GM12878 (cell line): ENCODE results near the gene RALGAPB. TPM values are rescaled to one million over a fixed set of nuclear protein-coding genes. Genes with fewer than 3 reads are reported as not detected.

Experiments
- ATAC-seq: fragments of 200-7000 bp; cut with Tn5 transposase; 3 replicates; pipeline ENCODE4 v1.9.1; 2020; ENCODE audit warnings: mild to moderate bottlenecking, moderate library complexity
- BruUV-seq: library from RNA; stranded (reverse); fragments of 400-500 nt; replicated peaks from 2 replicates; lab custom pipeline; 2021; lab: Mats Ljungman, UMichigan
- CTCF ChIA-PET: fragments of 300-600 bp; sonication (Branson Sonifier 250); formaldehyde crosslinking; extraction: SDS; loops from one replicate; lab custom pipeline; 2021; ENCODE audit warnings: inconsistent platforms; lab: Yijun Ruan, JAX
- POLR2A ChIA-PET: fragments of 350-600 bp; formaldehyde crosslinking; extraction: SDS; loops from one replicate; lab custom pipeline; 2021; ENCODE audit warnings: inconsistent platforms; lab: Charles Lee
- RAD21 ChIA-PET: fragments of 300-600 bp; sonication (Branson Sonifier 250); formaldehyde crosslinking; loops from one replicate; lab custom pipeline; 2023; ENCODE audit warnings: antibody characterized with exemption; ENCODE audit not compliant: unreplicated experiment; lab: Charles Lee
- SMC1A ChIA-PET: fragments of 300-600 bp; sonication (Branson Sonifier 250); formaldehyde crosslinking; loops from one replicate; lab custom pipeline; 2023; ENCODE audit not compliant: unreplicated experiment, uncharacterized antibody; lab: Charles Lee
- DNase-seq: peaks from one replicate; pipeline ENCODE4 v3.0.0-alpha.2; 2011; ENCODE audit warnings: low read depth, low spot score
- FAIRE-seq: peaks from 3 replicates; lab custom pipeline; 2011; peaks lifted over from hg19 to GRCh38; lab: Jason Lieb, UNC
- H2AFZ ChIP-seq: 2 replicates; pipeline ENCODE4 v1.6.0; 2011; ENCODE audit warnings: low read depth, low read length, control low read depth; ENCODE audit not compliant: control insufficient read depth
- H3K27ac ChIP-seq: 2 replicates; pipeline ENCODE4 v1.5.1; 2011; ENCODE audit warnings: control low read depth; ENCODE audit not compliant: control insufficient read depth, insufficient read depth
- H3K27me3 ChIP-seq, 2 experiments: replicated peaks in 1 of 2; 2 replicates each; pipeline versions ENCODE4 v1.6.0 to v1.6.1; 2011; ENCODE audit warnings: low read length in 1 of 2; ENCODE audit not compliant: control insufficient read depth in 2 of 2, insufficient read depth in 2 of 2
- H3K36me3 ChIP-seq, 2 experiments: 2 replicates each; pipeline ENCODE4 v1.5.1; 2011; ENCODE audit warnings: low read length in 1 of 2; ENCODE audit not compliant: control insufficient read depth in 2 of 2, insufficient read depth in 2 of 2
- H3K4me1 ChIP-seq: 2 replicates; pipeline ENCODE4 v1.6.1; 2011; ENCODE audit warnings: mild to moderate bottlenecking, low read length, moderate library complexity, mixed read lengths; ENCODE audit not compliant: control insufficient read depth, insufficient read depth
- H3K4me2 ChIP-seq: 2 replicates; pipeline ENCODE4 v1.6.0; 2011; ENCODE audit warnings: control low read depth; ENCODE audit not compliant: control insufficient read depth, insufficient read depth
- H3K4me3 ChIP-seq: fragments of 200-600 bp; sonication (generic); 2 replicates; pipeline ENCODE4 v1.5.1; 2016
- H3K79me2 ChIP-seq: 2 replicates; pipeline ENCODE4 v1.6.0; 2011; ENCODE audit warnings: low read length; ENCODE audit not compliant: control insufficient read depth, insufficient read depth
- H3K9ac ChIP-seq: 2 replicates; pipeline ENCODE4 v1.8.0; 2011; ENCODE audit warnings: low read length, control low read depth, mixed read lengths; ENCODE audit not compliant: control insufficient read depth, insufficient read depth
- H3K9me3 ChIP-seq: replicated peaks from 3 replicates; pipeline ENCODE4 v1.5.1; 2011; ENCODE audit warnings: mild to moderate bottlenecking, low read length; ENCODE audit not compliant: control insufficient read depth, insufficient read depth
- H4K20me1 ChIP-seq: 2 replicates; pipeline ENCODE4 v1.6.0; 2011; ENCODE audit not compliant: control insufficient read depth, insufficient read depth
- ATF7 ChIP-seq: fragments of 450-650 bp; IDR thresholded peaks from 2 replicates; pipeline ENCODE4 v1.6.1; 2016; ENCODE audit warnings: low read depth, mild to moderate bottlenecking
- BCL11A ChIP-seq: IDR thresholded peaks from 2 replicates; pipeline ENCODE4 v1.6.1; 2011; ENCODE audit warnings: low read depth, low read length
- CBFB ChIP-seq: IDR thresholded peaks from 2 replicates; pipeline ENCODE4 v1.6.1; 2016; ENCODE audit warnings: antibody characterized with exemption, low read depth
- CBX5 ChIP-seq: sonication (generic); IDR thresholded peaks from 2 replicates; pipeline ENCODE4 v1.6.1; 2016; ENCODE audit warnings: low read depth, moderate library complexity, mild to moderate bottlenecking, inconsistent platforms
- CREM ChIP-seq: IDR thresholded peaks from 2 replicates; pipeline ENCODE4 v1.6.1; 2014; ENCODE audit warnings: antibody characterized with exemption, low read depth
- HCFC1 ChIP-seq: fragments of 150-350 bp; IDR thresholded peaks from 2 replicates; pipeline ENCODE4 v1.6.1; 2014; ENCODE audit warnings: low read length
- HDAC6 ChIP-seq: fragments of 200-600 bp; sonication (generic); IDR thresholded peaks from one replicate; pipeline ENCODE4 v1.8.0; 2017; ENCODE audit warnings: antibody characterized with exemption; ENCODE audit not compliant: unreplicated experiment
- JUND ChIP-seq: IDR thresholded peaks from 2 replicates; pipeline ENCODE4 v1.6.1; 2012; ENCODE audit warnings: low read depth, mild to moderate bottlenecking, low read length, improper control_type of control experiment, moderate library complexity
- KDM1A ChIP-seq: fragments of 200-600 bp; sonication (generic); IDR thresholded peaks from 2 replicates; pipeline ENCODE4 v1.6.1; 2016; ENCODE audit warnings: borderline replicate concordance
- MTA2 ChIP-seq: fragments of 450-650 bp; IDR thresholded peaks from 2 replicates; pipeline ENCODE4 v1.6.1; 2016; ENCODE audit warnings: low read depth, mild to moderate bottlenecking, moderate library complexity
- PAX5 ChIP-seq: IDR thresholded peaks from 2 replicates; pipeline ENCODE4 v1.6.1; 2011; ENCODE audit warnings: low read depth, low read length, borderline replicate concordance
- RAD51 ChIP-seq: fragments of 450-650 bp; IDR thresholded peaks from 2 replicates; pipeline ENCODE4 v1.6.1; 2016; ENCODE audit warnings: moderate library complexity, mild to moderate bottlenecking, inconsistent platforms
- SRF ChIP-seq, 2 experiments: IDR thresholded peaks; 2 replicates each; pipeline ENCODE4 v1.6.1; 2011; ENCODE audit warnings: low read depth in 2 of 2, low read length in 2 of 2, mild to moderate bottlenecking in 1 of 2, moderate library complexity in 1 of 2
- ZBED1 ChIP-seq: IDR thresholded peaks from 2 replicates; pipeline ENCODE4 v1.6.1; 2016; ENCODE audit warnings: borderline replicate concordance
- ZNF24 ChIP-seq: fragments of 450-650 bp; IDR thresholded peaks from 2 replicates; pipeline ENCODE4 v1.6.1; 2017; ENCODE audit warnings: antibody characterized with exemption, mild to moderate bottlenecking
- ZNF592 ChIP-seq: fragments of 450-650 bp; IDR thresholded peaks from 2 replicates; pipeline ENCODE4 v1.6.1; 2017; ENCODE audit warnings: mild to moderate bottlenecking, moderate library complexity
- WGBS: methylation state at CpG from one replicate; pipeline ENCODE4 v1.1.6; 2016; ENCODE audit warnings: low lambda C conversion rate; ENCODE audit not compliant: insufficient replicate concordance, insufficient coverage; ENCODE audit errors: missing lambda C conversion rate; 5-methylcytosine and 5-hydroxymethylcytosine counted together
- in situ Hi-C: fragments of 300-500 bp; cut with MboI; formaldehyde crosslinking; loops from 9 replicates; pipeline ENCODE4 v1.14.3; 2018; ENCODE audit warnings: mixed read lengths
- intact Hi-C: fragments of 100-400 bp; cut with micrococcal nuclease; formaldehyde crosslinking; loops from one replicate; pipeline ENCODE4 v1.14.2; 2022; ENCODE audit not compliant: unreplicated experiment
- polyA plus RNA-seq, 11 experiments: library from polyadenylated mRNA; depleted of rRNA in 4 of 11; unstranded in 6 of 11; stranded (reverse) in 5 of 11; fragments of >200 nt; fragmentation: Nextera tagmentation in 4 of 11; fragmentation: Illumina TruSeq in 1 of 11; extraction: Ambion mirVana in 4 of 11; extraction: Trizol in 1 of 11; gene quantifications; 1 replicate in 1 of 11; 2 replicates in 10 of 11; pipeline versions ENCODE4 v1.2.1 to v1.2.3, GENCODE V29; 2011 to 2016; ENCODE audit warnings: inconsistent platforms in 2 of 11, missing spikeins in 2 of 11, low read depth in 1 of 11
- total RNA-seq, 4 experiments: library from RNA; depleted of rRNA in 3 of 4; stranded (reverse); fragments of >200 nt in 3 of 4; fragmentation: Illumina TruSeq in 1 of 4; extraction: Trizol in 1 of 4; gene quantifications; 2 replicates each; pipeline versions ENCODE4 v1.2.1 to v1.2.3, GENCODE V29; 2013 to 2021

Gene RALGAPB
- total and polyA plus RNA-seq, 10 of the 15 experiments (the other 5 are each of a cell fraction or from before 2014, with no cell fraction given): 3.7 to 23.2 (median 15.5) TPM

DNA sequence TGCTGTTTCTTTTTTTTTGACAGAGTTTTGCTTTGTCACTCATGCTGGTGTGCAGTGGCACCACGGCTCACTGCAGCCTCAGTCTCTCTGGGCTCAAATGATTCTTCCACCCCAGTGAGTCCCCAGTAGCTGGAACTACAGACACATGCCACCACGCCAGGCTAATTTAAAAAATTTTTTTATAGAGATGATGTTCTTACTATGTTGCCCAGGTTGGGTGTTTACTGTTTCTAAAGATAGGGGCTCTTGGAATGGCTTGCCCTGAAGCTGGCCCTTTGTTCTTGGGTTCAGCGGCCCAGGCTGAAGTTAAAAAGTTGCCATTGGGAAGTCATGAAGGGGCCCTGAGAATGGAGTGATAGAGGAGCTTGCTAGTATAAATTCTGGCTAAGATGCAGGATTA is 16.5 kb downstream of the RALGAPB start:
- H3K36me3 ChIP-seq: peaks cover 5 to 18% of the 10 kb centered on the region in 2 experiments; a peak in 3 of 4 replicates
- DNase-seq (no peak), ATAC-seq (no peak)
- CTCF ChIA-PET: interaction anchor here (0.8 to 2.0 kb wide), 2 partner anchors 14 to 16 kb away, joined by 3 to 7 read pairs; partner anchors contain the start of gene RALGAPB
- RAD21 ChIA-PET: no interaction called here
- H4K20me1 ChIP-seq: no peaks in the 10 kb centered on the region
- BruUV-seq: no TSS peak
- no peak for TF ChIP-seq PAX5
- no peak for TF ChIP-seq ATF7
- TF ChIP-seq ZBED1: no peak
- TF ChIP-seq MTA2: no peak
- no peak for TF ChIP-seq SRF (IDR thresholded peaks at IDR 0.05; ENCODE audit: low read depth in 2 of 2, low read length in 2 of 2)
- TF ChIP-seq ZNF24: no peak
- no peak for TF ChIP-seq HDAC6
- no peak for TF ChIP-seq RAD51
- no peak for TF ChIP-seq KDM1A
- no peak for TF ChIP-seq HCFC1
- TF ChIP-seq CBFB: no peak
- TF ChIP-seq JUND: no peak
- TF ChIP-seq ZNF592: no peak
- no peak for TF ChIP-seq CREM
- TF ChIP-seq BCL11A: no peak
- TF ChIP-seq CBX5: no peak
- TF ChIP-seq, all 136 proteins: peak for 0
- peaks cover 1% of the 10 kb centered on the region for H3K79me2 ChIP-seq
- H2AFZ ChIP-seq: no peak overlapping the region
- no peaks in the 10 kb centered on the region for H3K27me3 ChIP-seq
- SMC1A ChIA-PET: interaction anchor here (0.7 to 1.6 kb wide), 3 partner anchors 12 to 32 kb away, joined by 3 to 4 read pairs (median 3); no protein-coding TSS in a partner anchor
- in situ Hi-C loops (no loop called here), intact Hi-C loops (no loop called here)
- no peak overlapping the region for H3K27ac ChIP-seq
- 100% methylated on average over 3 of the region's 3 CpGs for WGBS
- H3K4me1 ChIP-seq: no peaks in the 10 kb centered on the region
- FAIRE-seq: no peak
- no peak overlapping the region for H3K9ac ChIP-seq
- H3K4me3 ChIP-seq: no peak overlapping the region
- H3K4me2 ChIP-seq: no peak overlapping the region
- POLR2A ChIA-PET: no interaction called here
- H3K9me3 ChIP-seq: no peaks in the 10 kb centered on the region
